GM18873 (cell line): ENCODE measurements around the gene DBET.
"Not testable (repeated sequence)": the region's sequence is repeated elsewhere in the genome, so short reads cannot be mapped to it uniquely, and the experiment has no call there.

Experiments used
- ATAC-seq: cut with Tn5 transposase; IDR thresholded peaks from one replicate; pipeline ENCODE4 v1.9.1; 2021; ENCODE audit warnings: mild to moderate bottlenecking, moderate library complexity, moderate number of reproducible peaks; ENCODE audit not compliant: unreplicated experiment, low FRiP score

The DBET gene

GRCh38 chr4:190064342-190064741, at the start of gene DBET:
Gene DBET, plus strand, starts transcription at chr4:190064502.
- ATAC-seq: not testable (repeated sequence)

DNA sequence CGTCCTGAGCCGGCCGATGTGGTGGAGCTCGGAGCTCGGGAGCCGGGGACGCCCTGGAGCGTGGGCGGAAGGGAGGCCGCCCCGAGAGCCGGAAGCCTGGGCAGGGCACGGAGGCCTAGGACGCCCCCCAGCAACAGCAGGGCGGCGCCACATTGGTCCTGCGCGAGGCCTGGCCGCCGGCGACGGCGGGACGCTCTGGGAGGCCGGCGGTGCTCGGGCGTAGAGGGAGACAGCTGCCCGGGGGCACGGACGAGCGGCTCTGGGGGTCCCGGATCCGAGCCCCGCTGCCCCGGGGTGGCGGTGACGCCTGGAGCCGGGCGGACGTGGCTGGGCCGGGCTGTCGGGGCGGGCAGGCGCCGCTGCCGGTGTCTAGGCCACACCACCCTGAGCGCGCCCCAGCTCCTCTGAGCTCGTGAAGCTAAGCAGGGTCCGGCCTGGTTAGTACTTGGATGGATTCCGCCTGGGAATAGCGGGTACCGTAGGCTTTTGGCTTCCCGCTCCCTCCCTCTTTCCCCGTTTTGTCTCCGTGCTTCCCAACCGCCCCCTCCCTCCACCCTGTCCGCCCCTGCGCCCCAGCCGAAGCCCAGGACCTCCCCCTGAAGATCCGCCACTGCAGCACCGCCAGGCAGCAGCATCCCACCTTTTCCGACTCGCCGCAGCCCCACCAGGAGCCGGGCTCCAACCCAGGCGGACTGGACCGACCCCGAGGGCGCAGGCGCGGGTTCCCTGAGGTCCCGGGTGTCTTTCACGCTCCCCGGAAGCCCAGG, 49.3 kb upstream of the DBET start:
- no peak for ATAC-seq

DNA sequence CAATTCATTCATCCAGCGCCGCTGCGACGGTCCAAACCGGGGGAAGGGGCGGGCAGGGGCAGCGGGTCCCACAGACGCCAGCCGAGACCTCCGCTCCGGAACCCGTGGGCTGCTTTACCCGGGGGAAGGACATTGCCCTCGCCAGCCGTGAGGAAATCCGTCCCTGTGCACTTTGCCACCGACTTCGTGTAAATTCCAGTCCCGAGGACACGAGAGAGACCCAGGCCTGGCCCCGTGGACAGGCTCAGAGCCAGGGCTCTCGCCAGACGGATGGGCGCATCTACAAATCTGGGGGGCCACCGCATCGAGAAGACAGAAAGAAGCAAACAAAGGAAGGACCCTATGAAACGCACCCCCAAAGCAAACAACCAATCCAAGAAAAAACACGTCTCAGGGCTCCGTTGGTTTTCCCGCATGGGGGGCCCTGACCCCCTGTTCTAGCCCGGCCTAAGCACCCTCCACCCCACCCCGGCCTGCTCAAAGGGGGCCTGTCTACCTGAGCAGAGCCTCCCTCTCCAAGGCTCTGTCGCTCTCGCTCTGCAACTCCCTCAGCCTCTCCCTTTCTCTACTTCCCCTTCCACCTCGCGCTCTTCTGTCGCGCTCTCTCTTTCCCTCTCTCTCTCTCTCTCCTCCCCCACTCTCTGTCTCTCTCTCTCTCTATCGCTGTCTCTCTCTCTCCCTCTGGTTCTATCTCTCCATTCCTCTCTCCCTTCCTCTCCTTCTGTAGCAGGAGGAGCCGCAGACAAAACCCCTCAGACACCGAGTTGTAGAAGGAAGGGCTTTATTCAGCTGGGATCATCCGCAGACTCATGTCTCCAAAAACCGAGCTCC, 48.5 kb upstream of the DBET start:
- ATAC-seq: no peak

DNA sequence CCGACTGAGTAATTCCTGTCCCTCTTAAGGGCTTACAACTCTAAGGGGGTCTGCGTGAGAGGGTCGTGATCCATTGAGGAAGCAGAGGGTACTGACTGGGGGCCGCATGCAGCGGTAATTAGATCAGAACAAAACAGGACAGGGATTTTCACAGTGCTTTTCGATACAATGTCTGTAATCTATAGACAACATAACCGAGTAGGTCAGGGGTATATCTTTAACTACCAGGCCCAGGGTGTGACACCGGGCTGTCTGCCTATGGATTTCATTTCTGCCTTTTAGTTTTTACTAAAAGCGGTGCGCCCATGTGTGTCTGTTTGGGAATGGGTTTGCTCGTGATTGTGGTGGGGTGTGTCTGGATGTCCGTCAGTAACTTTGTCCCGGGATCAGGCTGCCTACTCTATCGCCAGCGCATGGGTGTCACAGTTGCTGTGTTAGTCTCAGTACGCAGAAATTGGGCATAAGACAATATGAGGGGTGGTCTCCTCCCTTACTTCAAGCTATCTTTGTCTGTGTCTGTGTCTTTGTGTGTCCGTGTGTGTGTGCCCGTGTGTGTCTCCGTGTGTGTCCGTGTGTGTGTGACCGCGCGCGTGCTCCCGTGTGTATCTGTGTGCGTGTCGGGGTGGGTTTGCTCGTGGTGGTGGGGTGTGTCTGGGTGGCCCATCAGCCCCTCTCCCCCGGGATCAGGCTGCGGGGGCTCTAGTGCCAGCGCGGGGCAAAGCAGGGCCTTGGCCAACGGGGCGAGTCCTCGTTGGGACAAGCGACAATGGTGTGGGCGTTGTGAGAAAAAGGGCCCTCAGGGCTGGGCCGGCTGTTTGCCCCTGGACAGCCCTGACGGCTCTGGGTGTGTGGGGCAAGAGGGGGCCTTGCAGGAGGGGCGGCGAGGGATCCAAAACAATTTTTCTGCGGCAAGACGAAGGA, 47.7 kb upstream of the DBET start:
- ATAC-seq: no peak

DNA sequence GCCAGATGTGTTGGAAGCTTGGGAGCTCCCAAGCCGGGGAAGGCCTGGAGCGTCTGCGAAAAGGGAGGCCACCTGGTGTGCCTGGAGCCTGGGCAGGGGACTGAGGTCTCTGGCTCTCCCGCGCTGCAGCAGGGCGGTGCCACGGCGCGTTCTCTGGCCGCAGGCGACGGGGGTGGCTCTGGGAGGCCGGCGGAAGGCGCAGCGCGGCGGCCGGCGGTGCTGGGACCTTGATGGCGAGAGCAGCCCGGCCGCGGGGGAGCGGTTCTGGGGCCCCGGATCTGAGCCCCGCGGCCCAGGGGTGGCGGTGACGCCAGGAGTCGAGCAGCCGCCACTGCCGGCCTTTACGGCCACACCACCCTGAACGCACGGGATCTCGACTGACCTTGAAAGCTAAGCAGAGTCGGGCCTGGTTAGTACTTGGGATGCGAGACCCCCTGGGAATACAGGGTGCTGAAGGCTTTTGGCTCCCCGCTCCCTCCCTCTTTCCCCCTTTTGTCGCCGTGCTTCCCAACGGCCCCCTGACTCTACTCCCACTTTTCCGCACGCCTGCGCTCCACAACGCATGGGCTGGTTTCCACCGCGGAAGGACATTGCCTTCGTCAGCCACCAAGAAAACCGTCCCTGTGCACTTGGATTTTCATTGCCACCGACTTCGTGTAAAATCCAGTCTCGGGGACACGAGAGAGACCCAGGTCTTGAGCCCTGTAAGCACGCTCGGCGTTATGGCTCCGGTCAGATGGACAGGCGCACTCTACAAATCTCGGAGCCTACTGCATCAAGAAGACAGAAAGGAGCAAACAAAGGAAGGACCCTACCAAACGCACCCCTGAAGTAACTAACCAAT, 46.7 kb upstream of the DBET start:
- ATAC-seq: no peak

DNA sequence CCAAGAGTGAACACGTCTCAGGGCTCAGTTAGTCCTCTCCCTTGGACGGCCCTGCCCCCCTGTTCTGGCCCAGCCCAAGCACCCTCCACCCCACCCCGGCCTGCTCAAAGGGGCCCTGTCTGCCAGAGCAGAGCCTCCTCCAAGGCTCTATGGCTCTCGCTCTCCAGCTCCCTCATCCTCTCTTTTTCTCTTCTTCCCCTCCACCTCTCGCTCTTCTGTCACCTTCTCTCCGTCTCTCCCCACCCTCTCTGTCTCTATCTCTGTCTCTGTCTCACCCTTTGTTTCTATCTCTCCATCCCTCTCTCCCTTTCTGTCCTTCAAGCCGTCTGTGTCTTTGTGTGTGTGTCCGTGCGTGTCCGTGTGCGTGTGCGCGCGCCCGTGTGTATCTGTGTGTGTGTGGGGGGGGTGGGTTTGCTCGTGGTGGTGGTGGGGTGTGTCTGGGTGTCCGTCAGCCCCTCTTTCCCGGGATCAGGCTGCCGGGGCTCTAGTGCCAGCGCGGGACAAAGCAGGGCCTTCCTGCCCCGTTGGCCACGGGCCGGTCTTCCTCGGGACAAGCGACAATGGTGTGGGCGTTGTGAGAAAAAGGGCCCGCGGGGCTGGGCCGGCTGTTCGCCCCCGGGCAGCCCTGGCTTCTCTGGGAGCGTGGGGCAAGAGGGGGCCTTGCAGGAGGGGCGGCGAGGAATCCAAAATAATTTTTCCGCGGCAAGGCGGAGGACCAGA, 45.9 kb upstream of the DBET start:
- no peak for ATAC-seq

GRCh38 chr4:190019023-190019858, 45.1 kb upstream of the DBET start:
- no peak for ATAC-seq

- not testable (repeated sequence) for ATAC-seq
Measured at GRCh38 chr4:190019859-190020463, 44.3 kb upstream of the DBET start.

- ATAC-seq: no peak
Measured at GRCh38 chr4:190020790-190021717, 43.2 kb upstream of the DBET start.

GRCh38 chr4:190021973-190022372, 42.3 kb upstream of the DBET start:
- ATAC-seq: not testable (repeated sequence)

DNA sequence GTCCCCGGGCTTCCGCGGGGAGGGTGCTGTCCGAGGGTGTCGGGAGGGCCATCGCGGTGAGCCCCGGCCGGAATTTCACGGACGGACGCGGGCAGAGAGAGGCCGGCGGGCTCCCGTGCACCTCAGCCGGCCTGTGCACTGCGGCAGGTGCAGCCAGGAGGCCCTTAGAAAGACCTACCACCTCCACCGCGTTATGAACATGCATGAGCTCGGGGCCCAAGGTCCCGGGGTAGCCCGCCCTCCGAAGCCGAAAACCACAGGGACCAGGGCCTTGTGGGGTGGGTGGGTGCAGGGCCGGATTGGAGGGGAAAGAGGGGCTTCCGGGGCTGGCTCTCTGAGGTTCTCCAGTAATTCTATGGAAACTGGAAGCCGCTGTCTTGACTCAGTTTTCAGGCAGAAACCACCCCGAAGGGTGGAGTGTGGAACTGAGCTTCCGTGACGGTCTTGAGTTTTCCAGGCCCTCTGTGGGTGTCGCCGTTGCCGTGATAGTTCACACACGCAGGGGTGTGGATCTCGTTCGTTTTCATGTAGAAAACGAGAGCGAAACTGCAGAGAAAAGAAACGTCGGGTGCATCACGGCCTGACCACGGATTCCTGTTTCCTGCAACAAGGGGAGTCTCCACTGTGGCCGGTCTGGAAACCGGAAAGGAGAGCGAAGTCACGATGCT, 41.6 kb upstream of the DBET start:
- ATAC-seq: not testable (repeated sequence)

DNA sequence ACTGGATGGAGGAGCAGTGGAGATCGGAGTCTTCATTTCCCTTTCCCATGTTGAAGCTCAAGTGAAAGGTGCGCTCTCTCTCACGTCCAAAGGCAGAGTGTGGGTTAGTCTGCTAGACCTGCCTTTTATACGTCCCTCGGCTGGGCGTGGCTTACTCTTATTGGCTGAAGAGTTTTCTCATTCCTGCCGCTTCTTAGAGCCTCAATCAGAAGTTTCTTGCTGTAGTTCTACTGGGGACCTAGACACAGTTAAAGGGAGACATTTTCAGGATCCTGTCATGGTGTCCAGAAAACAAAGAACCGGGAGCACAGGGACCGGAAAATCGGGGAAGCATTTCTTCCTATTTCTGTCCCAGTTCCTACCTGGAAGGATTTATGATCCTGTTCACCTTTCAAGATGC, 37.1 kb upstream of the DBET start, which contains the start of gene FRG2:
TSS of gene FRG2 (minus strand) at position 101 of the 400 bp plus-strand sequence. CDS start at position 49, 52 bp downstream.
- ATAC-seq: not testable (repeated sequence)

GRCh38 chr4:190031264-190031663, 33.0 kb upstream of the DBET start:
- ATAC-seq: not testable (repeated sequence)

GRCh38 chr4:190037704-190038388, 26.5 kb upstream of the DBET start:
- ATAC-seq: not testable (repeated sequence)

GRCh38 chr4:190040873-190041272, 23.4 kb upstream of the DBET start:
- not testable (repeated sequence) for ATAC-seq
